ENCODE results near the gene RRM1. TPM values are rescaled to one million over a fixed set of nuclear protein-coding genes. Genes with fewer than 3 reads are reported as not detected.

The RRM1 gene
- total and polyA plus RNA-seq, 10 of the 15 experiments (the other 5 are each of a cell fraction or from before 2014, with no cell fraction given), result 94.0 to 255 (median 148) TPM

DNA sequence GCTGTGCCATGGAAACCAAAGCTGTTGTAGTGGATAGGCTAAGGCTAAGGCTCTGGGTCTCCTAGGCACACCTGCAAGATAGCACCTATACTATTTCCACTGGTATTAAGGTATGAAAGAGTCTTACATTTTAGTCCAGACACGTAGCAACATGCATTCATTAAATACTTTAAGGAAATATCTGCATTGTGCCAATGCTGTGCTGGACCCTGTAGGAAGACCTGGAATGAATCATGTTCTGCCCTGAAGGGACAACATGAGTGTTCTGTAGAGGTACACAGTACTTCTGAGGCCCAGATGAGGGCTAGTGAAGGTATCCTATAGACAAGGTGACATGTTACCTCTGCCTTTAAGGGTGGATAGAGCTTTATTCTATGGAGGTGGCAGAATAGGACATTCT lies 35.2 kb upstream of the RRM1 start (continued):
- TF ChIP-seq RELB (IDR thresholded peaks at IDR 0.05; ENCODE audit: low read depth) (no peak), CHD4 (IDR thresholded peaks at IDR 0.05) (no peak), NR2C2 (IDR thresholded peaks at IDR 0.05; ENCODE audit: borderline replicate concordance, control insufficient read depth, insufficient read length, low read depth) (no peak)

- no peak for FAIRE-seq
- no peak for DNase-seq (ENCODE audit: low read depth, low spot score)
- CTCF ChIA-PET, result interaction anchor here (1.1 to 8.4 kb wide), 4 partner anchors 12 to 219 kb away, joined by 4 to 145 read pairs (median 10); partner anchors contain the start of genes RHOG and STIM1
- Histone ChIP-seq H3K9me3 (replicated peaks; ENCODE audit: control insufficient read depth, insufficient read depth, low read length) (no peaks in the 10 kb centered on the region; the same call in 2 of the 3 replicates), H3K36me3 (ENCODE audit: control insufficient read depth in 2 of 2, insufficient read depth in 2 of 2, low read length in 1 of 2) (peaks cover 8 to 22% of the 10 kb centered on the region in 2 experiments), H3K4me1 (ENCODE audit: control insufficient read depth, insufficient read depth, low read length) (peaks cover 19% of the 10 kb centered on the region), H4K20me1 (ENCODE audit: control insufficient read depth, insufficient read depth) (no peaks in the 10 kb centered on the region), H3K79me2 (ENCODE audit: control insufficient read depth, insufficient read depth, low read length) (0 out of 2 replicates have a peak, but pooled peaks cover 1% of the 10 kb centered on the region), H3K27ac (ENCODE audit: control insufficient read depth, insufficient read depth) (no peak overlapping the region), H3K4me3 (no peak overlapping the region), H3K9ac (ENCODE audit: control insufficient read depth, insufficient read depth, low read length) (no peak overlapping the region), H3K27me3 (replicated peaks in 1 of 2; ENCODE audit: control insufficient read depth in 2 of 2, insufficient read depth in 2 of 2, low read length in 1 of 2) (no peaks in the 10 kb centered on the region), H2AFZ (ENCODE audit: control insufficient read depth, low read depth, low read length) (no peak overlapping the region), H3K4me2 (ENCODE audit: control insufficient read depth, insufficient read depth) (no peak overlapping the region)
- SMC1A ChIA-PET (ENCODE audit: uncharacterized antibody, unreplicated experiment), result interaction anchor here (0.6 to 8.0 kb wide), 8 partner anchors 12 to 252 kb away, joined by 3 to 56 read pairs (median 3); partner anchors contain the start of gene STIM1
- 81% methylated on average over 4 of the region's 4 CpGs for WGBS (ENCODE audit: insufficient coverage, insufficient replicate concordance, low lambda C conversion rate, missing lambda C conversion rate)
- ATAC-seq, result no peak
- POLR2A ChIA-PET, result interaction anchor here (0.7 to 1.1 kb wide), 3 partner anchors 11 to 202 kb away, joined by 3 read pairs; no protein-coding TSS in a partner anchor
- RAD21 ChIA-PET (ENCODE audit: unreplicated experiment), result interaction anchor here (2.0 to 20.6 kb wide), 2 partner anchors 12 to 206 kb away, joined by 7 to 605 read pairs; partner anchors contain the start of gene STIM1
- in situ Hi-C loops (cut with MboI), result no loop called here
- intact Hi-C loops (cut with micrococcal nuclease; ENCODE audit: unreplicated experiment), result no loop called here
- BruUV-seq (replicated peaks), result no TSS peak
- TF ChIP-seq ZZZ3 (IDR thresholded peaks at IDR 0.05; ENCODE audit: control insufficient read depth, insufficient read length, low read depth) (no peak), CREM (IDR thresholded peaks at IDR 0.05; ENCODE audit: low read depth) (no peak), CUX1 (IDR thresholded peaks at IDR 0.05; ENCODE audit: insufficient replicate concordance, low read depth, low read length) (no peak), ZSCAN29 (IDR thresholded peaks at IDR 0.05) (no peak), POLR2AphosphoS2 (IDR thresholded peaks at IDR 0.05; ENCODE audit: low read depth, low read length) (no peak), HDAC6 (IDR thresholded peaks at IDR 0.05; ENCODE audit: unreplicated experiment) (no peak), HDGF (IDR thresholded peaks at IDR 0.05) (no peak)
These were observed 34.2 kb upstream of the RRM1 start for GRCh38 chr11:4060182-4060923.
